Stomach smooth muscle (tissue), 2 donors: ENCODE results near the gene NFATC1.

Experiments
- H3K27ac ChIP-seq: one replicate; pipeline ENCODE4 v1.7.0; 2013; ENCODE audit warnings: mild to moderate bottlenecking, low read length, inconsistent platforms
- H3K27me3 ChIP-seq, 2 donors: one replicate each; pipeline ENCODE4 v1.7.0; 2013; ENCODE audit warnings: low read length in 2 of 2; ENCODE audit not compliant: insufficient read depth in 2 of 2, control insufficient read depth in 1 of 2
- H3K36me3 ChIP-seq, 2 donors: one replicate each; pipeline ENCODE4 v1.7.0; 2013; ENCODE audit warnings: low read length in 2 of 2; ENCODE audit not compliant: control insufficient read depth in 2 of 2, insufficient read depth in 2 of 2
- H3K4me1 ChIP-seq: one replicate; pipeline ENCODE4 v1.7.0; 2013; ENCODE audit warnings: low read length; ENCODE audit not compliant: control insufficient read depth, insufficient read depth
- H3K4me3 ChIP-seq, 2 donors: one replicate each; pipeline ENCODE4 v1.7.0; 2013; ENCODE audit warnings: low read length in 2 of 2
- H3K9ac ChIP-seq, 2 donors: one replicate each; pipeline ENCODE4 v1.7.0; 2013; ENCODE audit warnings: low read length in 2 of 2, mild to moderate bottlenecking in 1 of 2
- H3K9me3 ChIP-seq, 2 donors: one replicate each; pipeline ENCODE4 v1.7.0; 2013; ENCODE audit warnings: low read length in 2 of 2; ENCODE audit not compliant: control insufficient read depth in 2 of 2
- donor health status: healthy.
- donor health status: Pancreatic carcinoma.

NFATC1 gene

DNA sequence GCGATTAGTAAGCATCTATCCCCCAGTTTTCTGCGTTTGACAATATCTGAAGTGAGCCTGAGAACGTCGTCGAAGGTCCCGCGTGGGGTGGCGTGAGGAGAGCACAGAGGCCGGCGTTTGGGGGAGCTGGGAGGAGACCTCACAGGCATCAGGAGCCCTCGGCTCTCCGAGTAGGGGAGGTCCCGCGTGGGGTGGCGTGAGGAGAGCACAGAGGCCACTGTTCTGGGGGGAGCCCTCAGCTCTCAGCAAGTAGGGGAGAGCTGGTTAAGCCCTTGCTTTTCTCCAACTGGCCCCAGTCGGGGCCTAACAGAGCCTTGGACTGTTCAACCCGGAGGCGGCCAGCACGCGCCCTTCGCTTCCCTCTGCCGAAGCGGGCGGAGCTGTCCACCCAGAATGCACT is 134.3 kb downstream of the NFATC1 start:
- Histone ChIP-seq H3K4me3 (no peak overlapping the region), H3K9ac (no peak overlapping the region), H3K27ac (no peak overlapping the region), H3K36me3 (peaks cover 9 to 12% of the 10 kb centered on the region in 2 donors), H3K9me3 (no peaks in the 10 kb centered on the region), H3K27me3 (peaks cover 0 to 4% of the 10 kb centered on the region in 2 donors), H3K4me1 (peaks cover 17% of the 10 kb centered on the region)

DNA sequence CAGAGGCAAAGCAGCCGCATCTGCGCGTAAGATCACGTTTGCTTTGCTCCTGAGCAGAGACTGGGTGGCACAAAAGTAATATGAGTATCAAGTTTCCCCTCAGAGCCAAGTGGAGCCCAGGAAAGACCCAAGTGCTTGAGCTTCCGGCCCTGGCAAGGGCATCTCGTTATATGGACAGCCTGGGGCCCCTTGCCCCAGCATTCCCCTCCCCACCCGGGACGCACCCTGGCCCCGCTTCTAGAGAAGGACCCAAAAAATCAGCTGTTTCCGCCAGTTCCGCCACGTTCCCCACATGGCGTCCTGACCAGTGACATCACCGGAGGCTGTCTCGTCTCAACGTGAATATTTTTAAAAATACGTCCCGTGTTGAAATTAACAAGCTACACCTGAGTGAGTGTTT is 135.1 kb downstream of the NFATC1 start:
- Histone ChIP-seq H3K9me3 (no peaks in the 10 kb centered on the region), H3K27me3 (peaks cover 0 to 4% of the 10 kb centered on the region in 2 donors), H3K9ac (no peak overlapping the region), H3K4me1 (peaks cover 13% of the 10 kb centered on the region), H3K4me3 (no peak overlapping the region), H3K27ac (no peak overlapping the region), H3K36me3 (peaks cover 9 to 12% of the 10 kb centered on the region in 2 donors)

DNA sequence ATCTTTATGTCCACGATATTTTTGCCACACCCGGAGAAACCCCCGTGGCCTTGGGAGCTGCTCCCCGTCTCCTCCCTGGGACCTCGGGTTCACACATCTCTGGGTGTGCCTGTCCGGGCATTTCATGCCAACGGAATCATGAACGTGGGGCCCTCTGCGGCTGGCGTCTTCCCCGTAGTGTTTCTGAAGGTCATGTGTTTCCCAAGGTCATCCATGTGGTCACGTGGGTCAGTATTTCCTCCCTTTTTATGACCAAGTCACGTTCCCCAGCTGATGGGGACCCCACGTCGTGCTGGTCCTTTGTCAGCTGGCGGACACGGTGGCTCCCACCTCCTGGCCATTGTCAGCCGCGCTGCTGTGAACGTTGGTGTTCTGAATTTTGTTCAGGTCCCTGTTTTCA is 135.7 kb downstream of the NFATC1 start:
- H3K9ac ChIP-seq = no peak overlapping the region

DNA sequence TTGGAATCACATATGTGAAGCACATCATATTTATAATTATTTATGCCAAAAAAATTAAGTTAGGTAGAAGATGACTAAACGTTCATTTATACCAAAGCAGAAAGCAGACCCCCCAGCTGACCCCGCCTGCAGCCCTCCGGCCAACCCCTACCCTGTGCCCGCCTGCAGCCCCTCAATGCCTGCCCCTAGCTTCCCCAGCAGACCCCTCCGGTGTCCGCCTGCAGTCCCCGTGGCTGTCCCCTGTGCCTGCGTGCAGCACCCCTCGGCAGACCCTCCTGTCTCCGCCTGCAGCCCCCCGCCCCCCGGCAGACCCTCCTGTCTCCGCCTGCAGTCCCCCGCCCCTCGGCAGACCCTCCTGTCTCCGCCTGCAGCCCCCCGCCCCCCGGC is 136.2 kb downstream of the NFATC1 start:
- Histone ChIP-seq H3K27me3 (peaks cover 0 to 4% of the 10 kb centered on the region in 2 donors), H3K4me3 (no peak overlapping the region)

More for the DNA sequence above, 135.7 kb downstream of the NFATC1 start:
- peaks cover 8% of the 10 kb centered on the region for H3K4me1 ChIP-seq
- no peak overlapping the region for H3K4me3 ChIP-seq
- H3K27me3 ChIP-seq = peaks cover 0 to 4% of the 10 kb centered on the region in 2 donors
- no peak overlapping the region for H3K27ac ChIP-seq
- peaks cover 9 to 12% of the 10 kb centered on the region in 2 donors for H3K36me3 ChIP-seq
- H3K9me3 ChIP-seq = no peaks in the 10 kb centered on the region

DNA sequence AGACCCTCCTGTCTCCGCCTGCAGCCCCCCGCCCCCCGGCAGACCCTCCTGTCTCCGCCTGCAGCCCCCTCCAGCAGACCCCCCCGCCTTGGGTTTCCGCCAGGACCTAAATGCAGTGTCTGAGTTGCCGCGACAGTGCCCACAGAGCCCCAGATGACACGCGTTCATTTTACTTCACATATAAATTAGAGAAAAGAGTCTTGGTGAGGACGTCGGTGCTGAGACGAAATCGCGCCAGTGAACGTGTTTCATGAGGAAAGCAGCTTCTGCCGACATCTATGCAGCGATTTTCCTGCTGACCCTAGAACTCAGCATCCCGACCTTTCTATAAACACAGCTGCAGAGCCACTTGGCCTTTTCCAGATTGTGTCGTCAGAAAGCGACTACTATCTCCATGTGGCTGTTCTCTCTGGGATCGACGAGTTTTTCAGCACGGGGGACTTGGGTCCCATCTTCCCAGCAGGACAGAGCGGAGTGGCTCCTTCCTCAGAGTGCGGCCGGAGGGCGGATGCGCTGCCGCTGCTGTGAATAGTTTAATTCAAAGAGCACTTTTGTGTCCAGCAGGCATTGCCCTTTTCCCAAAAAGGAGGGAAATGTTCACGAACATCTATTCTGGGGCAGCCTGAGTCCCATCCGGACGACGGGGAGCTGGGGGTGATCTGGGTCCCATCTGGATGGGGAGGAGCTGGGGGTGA is 136.7 kb downstream of the NFATC1 start:
- H3K27ac ChIP-seq = no peak overlapping the region
- no peak overlapping the region for H3K4me3 ChIP-seq
- no peak overlapping the region for H3K9ac ChIP-seq

More for the DNA sequence above, 136.2 kb downstream of the NFATC1 start:
- Histone ChIP-seq H3K9ac (no peak overlapping the region), H3K4me1 (peaks cover 4% of the 10 kb centered on the region), H3K36me3 (peaks cover 9 to 12% of the 10 kb centered on the region in 2 donors), H3K27ac (no peak overlapping the region), H3K9me3 (no peaks in the 10 kb centered on the region)

DNA sequence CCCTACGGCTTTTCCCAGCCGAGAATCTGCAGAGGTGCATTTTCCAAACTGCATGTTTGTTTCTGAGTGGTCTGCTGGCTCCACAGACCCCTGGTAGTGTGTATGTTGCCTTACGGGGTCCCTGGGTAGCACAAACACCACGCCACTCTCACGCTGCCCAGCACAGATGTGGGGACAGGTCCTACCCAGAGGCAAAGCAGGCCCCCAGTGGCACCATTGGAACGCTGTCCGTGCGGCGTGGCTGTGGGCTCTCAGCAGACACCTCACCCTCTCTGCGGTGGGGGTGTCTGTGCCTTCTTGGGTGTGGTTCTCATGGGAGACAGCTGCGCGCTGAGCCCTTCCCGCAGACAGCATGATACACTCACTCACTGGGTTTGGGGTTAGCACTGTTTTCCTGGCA is 137.4 kb downstream of the NFATC1 start:
- Histone ChIP-seq H3K9ac (no peak overlapping the region), H3K4me3 (no peak overlapping the region), H3K9me3 (peaks cover 5 to 6% of the 10 kb centered on the region in 2 donors), H3K27me3 (peaks cover 0 to 4% of the 10 kb centered on the region in 2 donors), H3K27ac (no peak overlapping the region), H3K4me1 (peaks cover 4% of the 10 kb centered on the region), H3K36me3 (peaks cover 5 to 6% of the 10 kb centered on the region in 2 donors)

More for the DNA sequence above, 136.7 kb downstream of the NFATC1 start:
- H3K36me3 ChIP-seq = peaks cover 9 to 12% of the 10 kb centered on the region in 2 donors
- peaks cover 0 to 4% of the 10 kb centered on the region in 2 donors for H3K27me3 ChIP-seq
- peaks cover 0 to under 1% of the 10 kb centered on the region in 2 donors for H3K9me3 ChIP-seq
- peaks cover 4% of the 10 kb centered on the region for H3K4me1 ChIP-seq

DNA sequence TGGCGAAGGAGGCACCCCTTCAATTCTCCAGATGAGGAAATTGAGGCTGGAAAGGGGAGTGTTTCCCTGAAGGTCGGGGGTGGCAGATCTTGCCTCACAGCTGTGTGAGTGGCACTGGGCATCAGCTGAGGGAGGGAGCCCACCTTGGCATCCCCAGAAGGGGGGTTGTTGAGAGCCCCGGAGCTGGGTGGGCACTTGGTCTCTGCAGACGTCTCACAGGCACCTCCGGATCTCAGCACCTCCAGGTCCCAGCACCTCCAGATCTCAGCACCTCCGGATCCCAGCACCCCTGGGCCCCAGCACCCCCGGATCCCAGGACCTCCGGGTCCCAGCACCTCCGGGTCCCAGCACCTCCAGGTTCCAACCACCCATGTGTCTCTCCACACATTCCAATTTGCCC is 137.9 kb downstream of the NFATC1 start:
- H3K4me1 ChIP-seq = peaks cover 4% of the 10 kb centered on the region
- H3K27ac ChIP-seq = no peak overlapping the region
- H3K9ac ChIP-seq = no peak overlapping the region
- peaks cover 5 to 7% of the 10 kb centered on the region in 2 donors for H3K9me3 ChIP-seq
- H3K36me3 ChIP-seq = peaks cover 3% of the 10 kb centered on the region in 2 donors
- peaks cover 0 to 4% of the 10 kb centered on the region in 2 donors for H3K27me3 ChIP-seq
- no peak overlapping the region for H3K4me3 ChIP-seq

DNA sequence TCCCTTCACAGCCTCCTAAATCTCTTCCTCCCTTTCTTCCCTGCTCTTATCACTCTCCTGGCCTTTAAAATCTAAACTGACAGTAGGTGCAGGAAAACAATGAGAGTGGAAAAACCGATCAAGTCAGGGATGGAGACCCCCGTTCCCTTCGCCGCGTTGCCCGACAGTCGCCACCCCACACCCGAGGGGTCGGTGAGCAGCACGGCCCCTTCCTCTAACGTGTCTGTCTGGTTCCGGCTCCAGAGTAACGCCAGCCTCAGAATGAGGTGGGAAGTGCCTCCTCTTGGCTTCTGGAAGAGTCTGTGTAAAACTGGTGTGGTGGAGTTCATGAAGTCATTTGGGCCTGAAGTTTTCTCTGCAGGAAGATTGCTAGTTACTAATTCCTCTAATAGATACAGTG is 138.6 kb downstream of the NFATC1 start:
- peaks cover 4% of the 10 kb centered on the region for H3K4me1 ChIP-seq
- no peak overlapping the region for H3K9ac ChIP-seq
- no peak overlapping the region for H3K4me3 ChIP-seq
- H3K36me3 ChIP-seq = peaks cover 0 to 3% of the 10 kb centered on the region in 2 donors
- H3K27ac ChIP-seq = no peak overlapping the region
- H3K9me3 ChIP-seq = peaks cover 5 to 7% of the 10 kb centered on the region in 2 donors
- H3K27me3 ChIP-seq = peaks cover 0 to 4% of the 10 kb centered on the region in 2 donors

DNA sequence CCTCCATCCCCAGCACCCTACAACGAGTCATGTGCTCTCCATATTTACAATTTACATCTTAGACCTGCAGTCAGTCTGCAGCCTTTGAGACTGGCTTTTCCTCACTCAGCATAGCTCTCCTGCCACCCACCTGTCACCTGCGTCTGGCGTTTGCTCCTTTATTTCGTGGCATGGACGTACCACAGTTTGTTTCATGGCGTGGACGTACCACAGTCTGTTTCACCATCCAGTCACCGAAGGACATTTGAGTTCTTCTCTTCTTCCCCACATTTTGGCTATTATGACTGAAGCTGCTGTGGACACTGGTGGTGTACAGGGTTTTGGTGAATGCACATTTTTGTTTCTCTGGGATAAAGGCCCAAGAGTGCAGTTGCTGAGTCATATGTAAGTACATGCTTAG is 142.0 kb downstream of the NFATC1 start:
- Histone ChIP-seq H3K27me3 (peaks cover 0 to 4% of the 10 kb centered on the region in 2 donors), H3K27ac (no peak overlapping the region), H3K9ac (no peak overlapping the region), H3K4me3 (no peak overlapping the region), H3K9me3 (peaks cover 5 to 7% of the 10 kb centered on the region in 2 donors), H3K4me1 (peaks cover 2% of the 10 kb centered on the region), H3K36me3 (no peaks in the 10 kb centered on the region)

DNA sequence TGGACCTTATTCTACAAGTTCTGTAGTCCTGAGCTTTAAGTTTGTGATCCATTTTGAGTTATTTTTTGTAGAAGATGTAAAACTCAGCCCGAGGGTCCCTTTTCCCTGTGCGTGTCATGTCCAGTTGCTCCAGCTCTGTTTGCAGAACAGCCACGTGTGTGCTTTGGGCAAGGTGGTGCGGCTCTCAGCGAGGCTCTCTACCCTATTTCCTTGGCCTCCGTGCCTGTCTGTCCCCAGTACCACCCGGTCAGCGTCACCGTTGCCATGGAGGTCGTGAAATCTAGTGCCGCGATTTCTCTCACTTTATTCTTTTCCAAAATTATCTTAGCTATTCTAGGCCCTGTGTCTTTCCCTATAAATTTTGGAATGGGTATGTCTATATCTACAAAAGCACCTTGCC is 142.9 kb downstream of the NFATC1 start:
- H3K9me3 ChIP-seq = peaks cover 5 to 7% of the 10 kb centered on the region in 2 donors
- H3K27ac ChIP-seq = no peak overlapping the region
- no peak overlapping the region for H3K9ac ChIP-seq
- H3K4me3 ChIP-seq = no peak overlapping the region
- no peaks in the 10 kb centered on the region for H3K27me3 ChIP-seq
- H3K36me3 ChIP-seq = no peaks in the 10 kb centered on the region
- H3K4me1 ChIP-seq = no peaks in the 10 kb centered on the region
